NCI-H1417 treated with DMSO at 0.1 percent for 48 hours (cell line): Measurements from ENCODE around the gene EXOC8.

Source experiments
- DNase-seq: peaks from one replicate; lab custom pipeline; 2025; lab: John Stamatoyannopoulos, UW

EXOC8 gene

DNA sequence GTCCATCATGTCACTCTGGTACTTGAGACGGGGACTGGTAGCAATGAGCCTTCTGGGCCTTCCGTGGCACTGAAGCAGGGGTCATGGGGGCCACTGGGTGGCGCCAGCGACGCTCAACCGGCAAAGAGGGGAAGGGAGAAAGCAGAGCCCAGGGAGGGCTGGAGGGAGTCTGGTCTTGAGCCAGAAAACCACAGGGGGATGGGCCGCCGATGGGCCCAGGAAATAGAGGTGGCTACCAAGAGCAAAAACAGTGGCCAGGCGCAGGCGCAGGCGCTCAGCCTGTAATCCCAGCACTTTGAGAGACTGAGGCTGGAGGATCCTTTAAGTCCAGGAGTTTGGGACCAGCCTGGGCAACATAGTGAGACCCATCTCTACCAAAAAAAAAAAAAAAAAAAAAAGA, 21.8 kb downstream of the EXOC8 start:
- no peak for DNase-seq

DNA sequence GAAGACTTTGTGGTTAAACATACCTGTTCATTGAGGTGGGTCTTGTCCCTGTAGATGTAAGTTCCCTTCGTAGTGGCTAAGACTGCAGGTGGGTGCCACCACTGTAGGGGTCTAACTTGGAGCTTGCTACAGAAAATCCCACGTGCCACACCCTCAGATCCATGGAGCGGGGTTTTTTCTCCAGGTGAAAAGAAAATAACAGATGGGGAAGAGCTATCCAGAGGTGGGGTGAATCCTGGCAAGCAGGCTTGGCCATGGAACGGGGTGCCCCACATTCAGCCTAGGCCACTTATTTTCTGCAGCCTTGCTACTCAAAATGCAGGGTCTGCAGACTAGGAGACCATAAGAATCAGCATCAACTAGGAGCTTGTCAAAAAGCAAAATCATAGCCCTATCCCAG, 24.0 kb downstream of the EXOC8 start:
- DNase-seq = no peak

DNA sequence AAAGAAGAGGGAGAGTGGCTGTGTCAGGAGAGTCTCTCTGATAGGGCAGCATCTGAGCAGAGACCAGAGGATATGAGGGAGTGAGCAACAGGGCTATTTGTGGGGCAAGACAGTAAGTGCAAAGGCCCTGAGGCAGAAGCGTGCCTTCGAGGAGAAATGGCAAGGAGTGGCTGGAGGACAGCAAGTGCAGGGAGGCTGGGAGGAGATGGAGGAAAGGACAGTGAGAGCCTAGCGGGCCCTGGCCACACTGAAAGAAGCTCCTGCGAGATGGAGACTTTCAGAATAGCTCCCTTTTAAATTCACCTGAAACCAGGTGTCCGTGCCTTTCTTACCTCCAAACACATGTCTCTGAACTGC, 25.2 kb downstream of the EXOC8 start:
- DNase-seq = no peak

DNA sequence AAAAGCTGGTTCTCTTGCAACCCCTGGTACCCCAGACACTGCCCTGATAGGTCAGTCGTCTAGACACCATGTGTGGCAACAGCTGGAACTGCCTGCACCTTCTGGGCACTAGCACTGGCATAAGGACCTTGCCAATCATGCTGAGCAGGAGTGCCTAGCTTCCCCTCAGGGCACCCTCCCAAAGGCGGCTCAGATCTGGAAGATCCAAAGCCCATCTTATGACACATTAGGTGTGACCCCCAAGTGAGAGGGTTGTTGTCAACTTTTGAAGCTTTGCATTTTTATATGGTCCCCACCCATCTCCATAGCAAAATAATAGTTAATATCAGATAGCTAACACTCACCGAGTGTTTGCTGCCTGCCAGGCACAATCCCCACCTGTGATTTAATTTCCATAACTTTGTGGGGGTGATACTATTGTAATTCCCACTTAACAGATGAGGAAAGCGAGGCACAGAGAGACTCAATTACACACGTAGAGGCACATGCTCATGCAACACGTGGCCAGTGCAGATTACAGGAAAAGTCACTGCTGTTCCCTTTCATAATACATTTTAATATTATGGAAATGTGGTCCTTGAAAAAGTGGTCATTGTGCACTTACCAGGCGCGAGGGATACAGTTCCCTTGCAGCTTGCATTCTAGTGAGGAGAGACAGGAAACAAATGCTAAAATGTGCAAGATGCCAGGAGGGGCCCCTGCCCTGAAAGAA, 25.8 kb downstream of the EXOC8 start:
- no peak for DNase-seq

DNA sequence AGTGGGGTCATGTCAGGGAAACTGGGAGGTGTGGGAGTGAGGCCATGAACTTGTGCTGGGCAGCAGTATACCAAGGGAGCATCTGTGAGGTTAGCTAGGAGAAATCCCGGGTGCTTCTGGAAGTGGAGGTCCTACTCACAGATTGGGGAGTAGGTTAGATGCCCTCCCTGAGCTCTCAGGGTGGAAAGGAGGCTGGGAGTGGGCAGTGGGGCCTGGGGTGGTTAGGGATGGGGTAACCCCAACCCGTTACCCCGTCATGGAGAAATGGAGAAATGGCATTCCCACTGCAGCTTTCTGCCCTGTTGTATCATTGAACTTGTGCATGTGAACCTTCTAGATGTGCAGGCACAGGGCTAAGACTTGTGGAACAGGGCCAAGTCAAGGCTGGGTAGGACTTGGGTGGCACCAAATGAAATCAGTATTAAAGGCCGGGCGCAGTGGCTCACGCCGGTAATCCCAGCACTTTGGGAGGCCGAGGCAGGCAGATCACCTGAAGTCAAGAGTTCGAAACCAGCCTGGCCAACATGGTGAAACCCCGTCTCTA, 27.2 kb downstream of the EXOC8 start:
- DNase-seq = no peak

DNA sequence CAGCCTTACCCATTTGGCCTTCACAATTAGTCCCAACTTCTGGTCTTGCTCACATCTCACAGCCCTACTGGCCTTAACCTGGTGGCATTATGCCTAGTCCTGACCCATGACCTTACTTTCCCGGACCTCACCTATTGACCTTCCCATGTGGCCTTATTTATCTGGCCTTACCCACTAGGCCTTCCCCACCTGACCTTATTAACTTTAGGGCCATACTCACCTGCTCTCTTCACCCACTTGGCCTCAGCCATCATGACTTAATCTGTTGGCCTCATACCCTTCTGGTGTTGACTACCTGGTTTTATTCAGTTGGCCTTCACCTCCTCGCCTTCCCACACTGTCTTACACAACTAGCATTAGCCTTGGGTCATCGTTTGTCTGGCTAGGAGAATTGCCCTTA, 35.7 kb downstream of the EXOC8 start:
- DNase-seq = no peak

DNA sequence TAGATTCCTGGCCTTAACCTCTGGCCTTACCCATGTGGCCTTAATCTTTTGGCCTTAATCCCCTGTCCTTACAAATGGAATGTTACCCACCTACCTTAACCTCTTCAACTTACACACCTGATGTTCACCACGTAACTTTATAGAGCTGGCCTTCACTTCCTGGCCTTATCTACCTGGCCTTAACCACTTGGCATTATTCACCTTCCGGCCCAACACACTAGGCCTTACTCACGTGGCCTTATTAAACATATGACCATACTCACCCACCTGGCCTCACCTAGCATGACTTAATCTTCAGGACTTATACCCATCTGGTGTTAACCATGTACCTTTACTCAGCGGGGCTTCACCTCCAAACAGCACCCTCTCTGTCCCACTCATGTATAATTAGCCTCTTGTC, 41.7 kb downstream of the EXOC8 start:
- DNase-seq = no peak

DNA sequence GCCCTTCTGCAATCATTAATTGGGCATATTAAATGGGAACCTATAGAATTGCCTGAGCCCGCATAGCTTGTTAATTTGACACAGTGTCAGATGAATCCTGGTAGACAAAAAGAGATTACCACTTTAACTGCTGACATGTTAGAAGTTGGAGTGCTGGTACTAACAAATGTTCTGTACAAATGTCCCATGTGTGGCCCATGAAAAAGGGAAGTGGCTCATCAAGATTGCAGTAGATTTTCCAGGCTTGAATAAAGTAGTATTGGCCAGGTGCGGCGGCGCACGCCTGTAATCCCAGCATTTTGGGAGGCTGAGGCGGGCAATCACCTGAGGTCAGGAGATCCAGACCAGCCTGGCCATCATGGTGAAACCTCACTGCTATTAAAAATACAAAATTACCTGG, 51.0 kb downstream of the EXOC8 start:
- no peak for DNase-seq

DNA sequence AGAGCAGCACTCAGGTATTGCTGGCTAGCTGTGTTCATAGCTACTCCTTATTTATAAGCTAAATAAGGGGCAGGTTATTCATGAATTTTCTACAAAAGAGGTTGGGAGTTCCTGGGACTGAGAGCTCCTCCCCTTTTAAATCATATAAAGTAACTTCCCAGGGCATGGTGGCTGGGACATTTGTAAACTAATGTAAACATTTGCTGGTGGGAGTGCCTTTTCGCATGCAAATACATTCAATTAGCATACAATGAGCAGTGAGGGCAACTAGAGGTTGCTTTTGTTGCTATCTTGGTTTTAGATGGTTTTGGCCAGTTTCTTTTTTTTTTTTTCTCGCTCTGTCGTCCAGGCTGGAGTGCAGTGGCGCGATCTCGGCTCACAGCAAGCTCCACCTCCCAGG, 53.2 kb downstream of the EXOC8 start:
- no peak for DNase-seq
